Retinal pigment epithelial cell (primary cell): ENCODE data around the gene DDAH2.

ENCODE experiments used
- DNase-seq: peaks from one replicate; pipeline ENCODE4 v3.0.0-alpha.2; 2010; ENCODE audit warnings: low read depth
- H3K4me3 ChIP-seq: 2 replicates; pipeline ENCODE4 v1.5.1; 2011; ENCODE audit warnings: mild to moderate bottlenecking, low read length, control low read depth, moderate library complexity
- CTCF ChIP-seq: conservative IDR thresholded peaks from 2 replicates; pipeline ENCODE4 v1.5.1; 2011; ENCODE audit warnings: low read depth, low read length, control low read depth, inconsistent platforms

The DDAH2 gene

DNA sequence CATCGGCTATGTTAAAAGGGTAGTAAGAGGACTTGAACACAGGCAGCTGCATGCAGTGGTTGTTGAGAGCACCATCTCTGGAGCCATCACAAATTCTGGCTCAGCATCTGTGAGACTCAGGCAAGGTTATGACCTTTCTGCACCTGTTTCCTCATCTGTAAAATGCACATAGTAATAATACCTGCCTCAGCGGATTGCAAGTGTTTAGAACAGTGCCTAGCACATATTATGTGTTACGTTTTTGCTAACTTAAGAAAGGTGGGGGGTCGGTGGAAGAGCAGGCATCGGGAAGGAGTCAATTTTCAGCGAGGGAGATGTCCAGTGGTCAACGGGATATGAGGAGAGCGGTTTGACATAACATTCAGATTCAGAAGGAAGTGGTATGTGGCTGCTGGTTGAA lies 51.1 kb downstream of the DDAH2 start:
- H3K4me3 ChIP-seq, result no peak overlapping the region
- no peak for TF ChIP-seq CTCF
- no peak for DNase-seq
